C4-2B (cell line): Measurements from ENCODE around the gene GRIK4.

Source experiments
- ZFX ChIP-seq: fragments of 450-650 bp; IDR thresholded peaks from 2 replicates; pipeline ENCODE4 v1.6.1; 2017
- TF ChIP-seq, protein P1 (sequence below): fragments of 450-650 bp; conservative IDR thresholded peaks from 2 replicates; pipeline ENCODE4 v1.5.1; 2017; ENCODE audit warnings: mild to moderate bottlenecking

DNA sequence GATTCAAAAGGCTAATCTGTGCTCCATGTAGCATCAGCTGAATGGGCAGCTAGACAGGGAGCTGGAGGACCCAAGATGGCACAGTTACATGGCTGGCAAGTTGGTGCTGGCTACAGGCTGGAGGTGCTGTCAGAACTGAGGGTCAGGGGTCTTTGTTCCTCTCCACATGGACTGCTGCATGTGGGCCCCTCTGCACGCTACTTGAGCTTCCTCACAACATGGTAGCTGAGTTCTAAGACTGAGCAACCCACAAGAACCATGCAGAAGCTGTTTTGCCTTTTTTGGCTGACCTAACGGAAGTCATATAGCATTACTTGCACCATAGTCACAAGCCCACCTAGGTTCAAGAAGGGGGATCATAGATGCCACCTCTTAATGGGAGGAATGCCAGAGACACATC, 196.1 kb downstream of the GRIK4 start:
- TF ChIP-seq, protein P1, sequence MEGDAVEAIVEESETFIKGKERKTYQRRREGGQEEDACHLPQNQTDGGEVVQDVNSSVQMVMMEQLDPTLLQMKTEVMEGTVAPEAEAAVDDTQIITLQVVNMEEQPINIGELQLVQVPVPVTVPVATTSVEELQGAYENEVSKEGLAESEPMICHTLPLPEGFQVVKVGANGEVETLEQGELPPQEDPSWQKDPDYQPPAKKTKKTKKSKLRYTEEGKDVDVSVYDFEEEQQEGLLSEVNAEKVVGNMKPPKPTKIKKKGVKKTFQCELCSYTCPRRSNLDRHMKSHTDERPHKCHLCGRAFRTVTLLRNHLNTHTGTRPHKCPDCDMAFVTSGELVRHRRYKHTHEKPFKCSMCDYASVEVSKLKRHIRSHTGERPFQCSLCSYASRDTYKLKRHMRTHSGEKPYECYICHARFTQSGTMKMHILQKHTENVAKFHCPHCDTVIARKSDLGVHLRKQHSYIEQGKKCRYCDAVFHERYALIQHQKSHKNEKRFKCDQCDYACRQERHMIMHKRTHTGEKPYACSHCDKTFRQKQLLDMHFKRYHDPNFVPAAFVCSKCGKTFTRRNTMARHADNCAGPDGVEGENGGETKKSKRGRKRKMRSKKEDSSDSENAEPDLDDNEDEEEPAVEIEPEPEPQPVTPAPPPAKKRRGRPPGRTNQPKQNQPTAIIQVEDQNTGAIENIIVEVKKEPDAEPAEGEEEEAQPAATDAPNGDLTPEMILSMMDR: no peak
- no peak for TF ChIP-seq ZFX
